Karpas-422 (cell line): ENCODE data around the gene PNKD. TPM values are rescaled to one million over a fixed set of nuclear protein-coding genes. Genes with fewer than 3 reads are reported as not detected.

ENCODE experiments used
- DNase-seq: peaks from one replicate; pipeline ENCODE4 v3.0.0-alpha.2; 2015
- H2AFZ ChIP-seq: fragments of 200-600 bp; sonication (generic); 2 replicates; pipeline ENCODE4 v1.6.1; 2014; ENCODE audit warnings: antibody characterized with exemption, low read length, mixed read lengths
- H3K27ac ChIP-seq: fragments of 200-600 bp; sonication (generic); 2 replicates; pipeline ENCODE4 v1.5.1; 2014; ENCODE audit warnings: mild to moderate bottlenecking, low read length, moderate library complexity
- H3K27me3 ChIP-seq: fragments of 200-600 bp; sonication (generic); 2 replicates; pipeline ENCODE4 v1.6.1; 2014; ENCODE audit warnings: low read length, mixed read lengths
- H3K36me3 ChIP-seq: fragments of 200-600 bp; sonication (generic); 2 replicates; pipeline ENCODE4 v1.6.1; 2014; ENCODE audit warnings: low read length, mixed read lengths; ENCODE audit not compliant: insufficient read depth
- H3K4me1 ChIP-seq: fragments of 200-600 bp; sonication (generic); 2 replicates; pipeline ENCODE4 v1.6.1; 2014; ENCODE audit warnings: mild to moderate bottlenecking, low read length, mixed read lengths
- H3K4me2 ChIP-seq: fragments of 200-600 bp; sonication (generic); 2 replicates; pipeline ENCODE4 v1.6.1; 2014; ENCODE audit warnings: low read length, low read depth, mild to moderate bottlenecking; ENCODE audit not compliant: poor library complexity, severe bottlenecking
- H3K4me3 ChIP-seq: fragments of 200-600 bp; sonication (generic); 2 replicates; pipeline ENCODE4 v1.5.1; 2014; ENCODE audit warnings: mild to moderate bottlenecking, antibody characterized with exemption, low read length, mixed read lengths
- H3K79me2 ChIP-seq: fragments of 200-600 bp; sonication (generic); 2 replicates; pipeline ENCODE4 v1.6.1; 2014; ENCODE audit warnings: mild to moderate bottlenecking, low read length, mixed read lengths
- H3K9ac ChIP-seq: fragments of 200-600 bp; sonication (generic); 2 replicates; pipeline ENCODE4 v1.6.0; 2014; ENCODE audit warnings: low read length
- H3K9me2 ChIP-seq: fragments of 200-600 bp; sonication (generic), shearing (Covaris generic); replicated peaks from 2 replicates; pipeline ENCODE4 v1.6.0; 2014; ENCODE audit warnings: mild to moderate bottlenecking, low read length, moderate library complexity; ENCODE audit not compliant: insufficient read depth
- H3K9me3 ChIP-seq: fragments of 300-700, 200-600 bp; sonication (generic); 2 replicates; pipeline ENCODE4 v1.6.1; 2014; ENCODE audit warnings: low read length, mixed read lengths
- H4K20me1 ChIP-seq: fragments of 200-600 bp; sonication (generic); 2 replicates; pipeline ENCODE4 v1.6.1; 2014; ENCODE audit warnings: mild to moderate bottlenecking, antibody characterized with exemption, low read length, low read depth; ENCODE audit not compliant: insufficient read depth
- total RNA-seq: library from RNA; depleted of rRNA; stranded (reverse); fragments of >200 nt; shearing (Covaris generic); gene quantifications from 2 replicates; pipeline ENCODE4 v1.2.3, GENCODE V29; 2014; ENCODE audit warnings: low replicate concordance

PNKD gene
- total RNA-seq, 1 experiment from 2014 or later = 26.5 TPM

- Histone ChIP-seq H3K9me3 (no peaks in the 10 kb centered on the region), H3K36me3 (peaks cover 79% of the 10 kb centered on the region), H3K4me2 (no peak overlapping the region), H3K27me3 (no peaks in the 10 kb centered on the region), H3K4me3 (no peak overlapping the region), H2AFZ (no peak overlapping the region), H3K79me2 (peaks cover 66% of the 10 kb centered on the region), H3K9me2 (no peaks in the 10 kb centered on the region), H4K20me1 (peaks cover 41% of the 10 kb centered on the region), H3K27ac (no peak overlapping the region), H3K4me1 (peaks cover 37% of the 10 kb centered on the region), H3K9ac (no peak overlapping the region)
- DNase-seq = peak; percentile 67
Observed at GRCh38 chr2:218230882-218231281, 39.4 kb upstream of the PNKD start.

GRCh38 chr2:218233543-218233942 lies 36.8 kb upstream of the PNKD start:
- Histone ChIP-seq H3K9ac (no peak overlapping the region), H3K4me3 (no peak overlapping the region), H4K20me1 (peaks cover 24% of the 10 kb centered on the region), H3K4me2 (no peak overlapping the region), H3K4me1 (peaks cover 22% of the 10 kb centered on the region), H3K9me3 (no peaks in the 10 kb centered on the region), H3K27me3 (no peaks in the 10 kb centered on the region), H3K9me2 (no peaks in the 10 kb centered on the region), H3K27ac (no peak overlapping the region), H2AFZ (no peak overlapping the region), H3K79me2 (peaks cover 56% of the 10 kb centered on the region), H3K36me3 (peaks cover 81% of the 10 kb centered on the region)
- DNase-seq = no peak

- no peak overlapping the region for H2AFZ ChIP-seq
- H3K36me3 ChIP-seq = peaks cover 81% of the 10 kb centered on the region
- H3K9ac ChIP-seq = no peak overlapping the region
- no peaks in the 10 kb centered on the region for H3K9me3 ChIP-seq
- peaks cover 56% of the 10 kb centered on the region for H3K79me2 ChIP-seq
- H3K4me1 ChIP-seq = peaks cover 21% of the 10 kb centered on the region
- DNase-seq = no peak
- no peaks in the 10 kb centered on the region for H3K9me2 ChIP-seq
- H3K27me3 ChIP-seq = no peaks in the 10 kb centered on the region
- no peak overlapping the region for H3K4me2 ChIP-seq
- 0 out of 2 replicates have a peak overlapping the region, but pooled peaks have one; percentile 11 for H3K27ac ChIP-seq
- peaks cover 19% of the 10 kb centered on the region for H4K20me1 ChIP-seq
- no peak overlapping the region for H3K4me3 ChIP-seq
Observed at GRCh38 chr2:218234521-218234920, 35.8 kb upstream of the PNKD start.

GRCh38 chr2:218235017-218235416 lies 35.3 kb upstream of the PNKD start:
- Histone ChIP-seq H3K4me3 (no peak overlapping the region), H3K27ac (0 out of 2 replicates have a peak overlapping the region, but pooled peaks have one; percentile 11)

GRCh38 chr2:218236829-218237228 lies 33.5 kb upstream of the PNKD start:
- H3K4me3 ChIP-seq = no peak overlapping the region
- no peak overlapping the region for H3K27ac ChIP-seq
- DNase-seq = no peak
- H3K9ac ChIP-seq = no peak overlapping the region
- H4K20me1 ChIP-seq = peaks cover 5% of the 10 kb centered on the region; the same call in 1 of the 2 replicates
- peaks cover 73% of the 10 kb centered on the region for H3K36me3 ChIP-seq
- no peaks in the 10 kb centered on the region for H3K27me3 ChIP-seq
- no peak overlapping the region for H2AFZ ChIP-seq
- H3K9me2 ChIP-seq = no peaks in the 10 kb centered on the region
- no peak overlapping the region for H3K4me2 ChIP-seq
- peaks cover 27% of the 10 kb centered on the region for H3K4me1 ChIP-seq
- peaks cover 38% of the 10 kb centered on the region for H3K79me2 ChIP-seq
- H3K9me3 ChIP-seq = no peaks in the 10 kb centered on the region

More at GRCh38 chr2:218235017-218235416, 35.3 kb upstream of the PNKD start:
- peaks cover 19% of the 10 kb centered on the region for H4K20me1 ChIP-seq
- no peak overlapping the region for H2AFZ ChIP-seq
- DNase-seq = no peak
- H3K36me3 ChIP-seq = peaks cover 76% of the 10 kb centered on the region
- H3K9ac ChIP-seq = no peak overlapping the region
- no peak overlapping the region for H3K4me2 ChIP-seq
- peaks cover 17% of the 10 kb centered on the region for H3K4me1 ChIP-seq
- H3K79me2 ChIP-seq = peaks cover 52% of the 10 kb centered on the region
- no peaks in the 10 kb centered on the region for H3K9me2 ChIP-seq
- H3K27me3 ChIP-seq = no peaks in the 10 kb centered on the region
- H3K9me3 ChIP-seq = no peaks in the 10 kb centered on the region

- H4K20me1 ChIP-seq = peaks cover 11% of the 10 kb centered on the region
- H3K4me1 ChIP-seq = peaks cover 27% of the 10 kb centered on the region
- H3K9me2 ChIP-seq = no peaks in the 10 kb centered on the region
Observed at GRCh38 chr2:218238887-218239286, 31.4 kb upstream of the PNKD start.

GRCh38 chr2:218244204-218244603 lies 26.1 kb upstream of the PNKD start:
- no peak overlapping the region for H3K27ac ChIP-seq
- DNase-seq = no peak
- H3K9me2 ChIP-seq = no peaks in the 10 kb centered on the region
- H3K36me3 ChIP-seq = peaks cover 63% of the 10 kb centered on the region
- H3K79me2 ChIP-seq = peaks cover 20% of the 10 kb centered on the region
- no peak overlapping the region for H3K9ac ChIP-seq
- H4K20me1 ChIP-seq = peaks cover 6% of the 10 kb centered on the region; the same call in 1 of the 2 replicates
- peaks cover 17% of the 10 kb centered on the region for H3K4me1 ChIP-seq
- no peaks in the 10 kb centered on the region for H3K27me3 ChIP-seq
- H3K4me3 ChIP-seq = no peak overlapping the region
- no peak overlapping the region for H3K4me2 ChIP-seq
- H3K9me3 ChIP-seq = no peaks in the 10 kb centered on the region
- H2AFZ ChIP-seq = no peak overlapping the region

More at GRCh38 chr2:218238887-218239286, 31.4 kb upstream of the PNKD start:
- no peaks in the 10 kb centered on the region for H3K27me3 ChIP-seq
- peaks cover 78% of the 10 kb centered on the region for H3K36me3 ChIP-seq
- no peak overlapping the region for H3K4me3 ChIP-seq
- no peak for DNase-seq
- H3K4me2 ChIP-seq = no peak overlapping the region
- H3K79me2 ChIP-seq = peaks cover 48% of the 10 kb centered on the region
- H3K27ac ChIP-seq = no peak overlapping the region
- no peaks in the 10 kb centered on the region for H3K9me3 ChIP-seq
- H2AFZ ChIP-seq = no peak overlapping the region
- no peak overlapping the region for H3K9ac ChIP-seq

- Histone ChIP-seq H3K27me3 (no peaks in the 10 kb centered on the region), H4K20me1 (peaks cover 6% of the 10 kb centered on the region; the same call in 1 of the 2 replicates), H3K9me3 (no peaks in the 10 kb centered on the region), H3K9me2 (no peaks in the 10 kb centered on the region), H3K27ac (no peak overlapping the region), H3K4me2 (no peak overlapping the region), H3K4me1 (peaks cover 15% of the 10 kb centered on the region), H3K4me3 (no peak overlapping the region), H2AFZ (no peak overlapping the region), H3K36me3 (peaks cover 66% of the 10 kb centered on the region), H3K79me2 (peaks cover 18% of the 10 kb centered on the region), H3K9ac (no peak overlapping the region)
- DNase-seq = no peak
Observed at GRCh38 chr2:218244665-218245064, 25.7 kb upstream of the PNKD start.
